SK-N-SH (cell line): ENCODE results near the gene RPH3AL. TPM values are rescaled to one million over a fixed set of nuclear protein-coding genes. Genes with fewer than 3 reads are reported as not detected.
A peak's percentile ranks its signal among the peaks of the same experiment; 100 is the strongest.

Experiments
- CTCF ChIA-PET: fragments of 300-600, 350-600 bp; formaldehyde crosslinking; extraction: SDS; loops from one replicate; lab custom pipeline; 2021; lab: Yijun Ruan, JAX
- POLR2A ChIA-PET: fragments of 350-600 bp; sonication (Branson Sonifier 250); formaldehyde crosslinking; extraction: SDS; loops from one replicate; lab custom pipeline; 2020; ENCODE audit warnings: antibody characterized with exemption, inconsistent platforms; lab: Yijun Ruan, JAX
- DNase-seq: peaks from one replicate; pipeline ENCODE4 v3.0.0; 2012
- H2AFZ ChIP-seq: fragments of 200-600 bp; sonication (generic); 2 replicates; pipeline ENCODE4 v1.8.1; 2016; ENCODE audit warnings: antibody characterized with exemption, mild to moderate bottlenecking, low read depth
- H3F3A ChIP-seq: fragments of 200-600 bp; sonication (generic); replicated peaks from 2 replicates; pipeline ENCODE3; 2016; ENCODE audit warnings: antibody characterized with exemption, mild to moderate bottlenecking; ENCODE audit not compliant: insufficient read depth
- H3K27ac ChIP-seq, 2 experiments: fragments of 200-500 bp in 1 of 2; fragments of 200-600 bp in 1 of 2; sonication (Bioruptor generic) in 1 of 2; sonication (generic), shearing (Covaris generic) in 1 of 2; 2 replicates each; pipeline versions ENCODE4 v1.5.1 to v1.6.1; 2014 to 2016; ENCODE audit warnings: low read depth in 2 of 2, inconsistent platforms in 1 of 2, low read length in 1 of 2, mild to moderate bottlenecking in 1 of 2, mixed read lengths in 1 of 2
- H3K27me3 ChIP-seq: fragments of 200-600 bp; sonication (generic), shearing (Covaris generic); 2 replicates; pipeline ENCODE4 v1.6.1; 2016; ENCODE audit warnings: mixed run types; ENCODE audit not compliant: insufficient read depth
- H3K36me3 ChIP-seq, 2 experiments: fragments of 200-500 bp in 1 of 2; fragments of 200-600 bp in 1 of 2; sonication (Bioruptor generic) in 1 of 2; sonication (generic) in 1 of 2; replicated peaks in 1 of 2; 2 replicates each; pipeline versions ENCODE3 to v1.5.1; 2014 to 2016; ENCODE audit warnings: low read length in 1 of 2, mild to moderate bottlenecking in 1 of 2; ENCODE audit not compliant: insufficient read depth in 2 of 2, control insufficient read depth in 1 of 2
- H3K4me1 ChIP-seq, 2 experiments: fragments of 200-500 bp in 1 of 2; fragments of 200-600 bp in 1 of 2; sonication (Bioruptor generic) in 1 of 2; sonication (generic), shearing (Covaris generic) in 1 of 2; 2 replicates each; pipeline versions ENCODE4 v1.5.1 to v1.6.1; 2014 to 2016; ENCODE audit warnings: low read depth in 1 of 2, low read length in 1 of 2, mixed run types in 1 of 2; ENCODE audit not compliant: insufficient read depth in 2 of 2, control insufficient read depth in 1 of 2
- H3K4me2 ChIP-seq: fragments of 200-600 bp; sonication (generic), shearing (Covaris generic); 2 replicates; pipeline ENCODE4 v1.6.1; 2017; ENCODE audit warnings: mixed run types
- H3K4me3 ChIP-seq, 2 experiments: fragments of 200-500 bp in 1 of 2; fragments of 200-600 bp in 1 of 2; sonication (Bioruptor generic) in 1 of 2; sonication (generic), shearing (Covaris generic) in 1 of 2; 2 replicates each; pipeline versions ENCODE4 v1.5.1 to v1.8.1; 2014 to 2016; ENCODE audit warnings: low read depth in 2 of 2, inconsistent platforms in 1 of 2, low read length in 1 of 2, mild to moderate bottlenecking in 1 of 2, mixed read lengths in 1 of 2, moderate library complexity in 1 of 2
- H3K79me2 ChIP-seq: fragments of 200-600 bp; sonication (generic); 2 replicates; pipeline ENCODE4 v1.8.1; 2017; ENCODE audit warnings: mild to moderate bottlenecking; ENCODE audit not compliant: insufficient read depth
- H3K9ac ChIP-seq: fragments of 200-600 bp; sonication (generic); 2 replicates; pipeline ENCODE4 v1.6.1; 2017; ENCODE audit warnings: mixed run types
- H3K9me2 ChIP-seq: fragments of 200-600 bp; sonication (generic); 2 replicates; pipeline ENCODE4 v1.6.1; 2017; ENCODE audit warnings: mixed run types
- H3K9me3 ChIP-seq: fragments of 200-600 bp; sonication (generic); 2 replicates; pipeline ENCODE4 v1.6.1; 2017; ENCODE audit warnings: mixed run types, mild to moderate bottlenecking, moderate library complexity
- H4K20me1 ChIP-seq: fragments of 200-600 bp; sonication (generic); 2 replicates; pipeline ENCODE4 v1.6.1; 2017; ENCODE audit warnings: mild to moderate bottlenecking, mixed run types; ENCODE audit not compliant: insufficient read depth
- CHD2 ChIP-seq: fragments of 150-350 bp; IDR thresholded peaks from 2 replicates; pipeline ENCODE4 v1.6.1; 2018; ENCODE audit warnings: low read length; ENCODE audit not compliant: partially characterized antibody
- EP300 ChIP-seq, 2 experiments: IDR thresholded peaks; 2 replicates each; pipeline versions ENCODE4 v1.4.0 to v1.6.1; 2012; ENCODE audit warnings: borderline replicate concordance in 1 of 2, low read depth in 1 of 2, low read length in 1 of 2
- FOXJ3 ChIP-seq: sonication (generic); formaldehyde crosslinking; IDR thresholded peaks from 2 replicates; pipeline ENCODE4 v1.5.1; 2020; ENCODE audit warnings: mild to moderate bottlenecking, missing genetic modification reagents
- IRF3 ChIP-seq: fragments of 150-350 bp; IDR thresholded peaks from 2 replicates; pipeline ENCODE4 v1.6.1; 2016; ENCODE audit warnings: mild to moderate bottlenecking, low read depth, low read length
- JUND ChIP-seq: IDR thresholded peaks from 2 replicates; pipeline ENCODE4 v1.4.0; 2012
- MAX ChIP-seq: IDR thresholded peaks from 2 replicates; pipeline ENCODE4 v1.4.0; 2012; ENCODE audit warnings: low read depth
- MEF2A ChIP-seq: IDR thresholded peaks from 2 replicates; pipeline ENCODE4 v1.4.0; 2012; ENCODE audit warnings: low read depth, borderline replicate concordance
- NFIC ChIP-seq: IDR thresholded peaks from 2 replicates; pipeline ENCODE4 v1.4.0; 2012; ENCODE audit warnings: borderline replicate concordance
- RAD21 ChIP-seq: IDR thresholded peaks from 2 replicates; pipeline ENCODE4 v1.6.1; 2012; ENCODE audit warnings: mild to moderate bottlenecking, low read length
- RCOR1 ChIP-seq: fragments of 150-350 bp; IDR thresholded peaks from 2 replicates; pipeline ENCODE4 v1.6.1; 2017; ENCODE audit warnings: antibody characterized with exemption, low read length
- REST ChIP-seq: IDR thresholded peaks from 2 replicates; pipeline ENCODE4 v1.6.1; 2012; ENCODE audit warnings: mild to moderate bottlenecking, low read depth, low read length, moderate library complexity
- SIN3A ChIP-seq: IDR thresholded peaks from 2 replicates; pipeline ENCODE4 v1.6.1; 2012; ENCODE audit warnings: low read depth, mild to moderate bottlenecking, low read length, moderate library complexity, borderline replicate concordance
- SMC3 ChIP-seq: IDR thresholded peaks from 2 replicates; pipeline ENCODE4 v1.6.1; 2012; ENCODE audit warnings: low read depth, low read length, improper control_type of control experiment
- TAF1 ChIP-seq: IDR thresholded peaks from 2 replicates; pipeline ENCODE4 v1.6.1; 2012; ENCODE audit warnings: low read depth, mild to moderate bottlenecking, low read length, moderate library complexity, borderline replicate concordance
- TEAD4 ChIP-seq: IDR thresholded peaks from 2 replicates; pipeline ENCODE4 v1.4.0; 2012; ENCODE audit warnings: mild to moderate bottlenecking, borderline replicate concordance; ENCODE audit not compliant: insufficient read depth
- ZBTB33 ChIP-seq: IDR thresholded peaks from 2 replicates; pipeline ENCODE4 v1.4.0; 2012; ENCODE audit warnings: low read depth, borderline replicate concordance
- WGBS: methylation state at CpG from one replicate; pipeline ENCODE4 v1.1.6; 2017; ENCODE audit warnings: low lambda C conversion rate; 5-methylcytosine and 5-hydroxymethylcytosine counted together
- polyA plus RNA-seq, 3 experiments: library from polyadenylated mRNA; depleted of rRNA; stranded (reverse); fragments of >200 nt; gene quantifications; 2 replicates each; pipeline ENCODE4 v1.2.3, GENCODE V29; 2012
- TF ChIP-seq, protein P1 (sequence below): fragments of 150-350 bp; IDR thresholded peaks from 2 replicates; pipeline ENCODE4 v1.6.1; 2017; ENCODE audit warnings: antibody characterized with exemption, low read length, low read depth, borderline replicate concordance
- TF ChIP-seq, protein P2 (sequence below): IDR thresholded peaks from 2 replicates; pipeline ENCODE4 v1.4.0; 2012; ENCODE audit warnings: low read depth, borderline replicate concordance

The RPH3AL gene
- polyA plus RNA-seq, 1 of the 3 experiments (the other 2 are of a cell fraction): 2.9 TPM

GRCh38 chr17:230395-230770 lies 122.2 kb downstream of the RPH3AL start (continued):
- no peak for TF ChIP-seq IRF3
- TF ChIP-seq TEAD4: no peak
- no peak for TF ChIP-seq RCOR1
- no peak for TF ChIP-seq NFIC
- no peak for TF ChIP-seq EP300 (IDR thresholded peaks at IDR 0.05; ENCODE audit: borderline replicate concordance in 1 of 2, low read depth in 1 of 2, low read length in 1 of 2)

- Histone ChIP-seq H4K20me1 (no peaks in the 10 kb centered on the region), H3K36me3 (no peaks in the 10 kb centered on the region), H3K27ac (no peak overlapping the region), H3K79me2 (no peaks in the 10 kb centered on the region), H3K4me3 (no peak overlapping the region), H3K4me2 (0 out of 2 replicates have a peak overlapping the region, but pooled peaks have one; percentile 26), H3K9me2 (no peaks in the 10 kb centered on the region), H3F3A (no peaks in the 10 kb centered on the region), H3K4me1 (peaks cover 7 to 10% of the 10 kb centered on the region in 2 experiments; a peak in 2 of 4 replicates), H2AFZ (no peak overlapping the region), H3K9me3 (no peaks in the 10 kb centered on the region), H3K9ac (no peak overlapping the region), H3K27me3 (no peaks in the 10 kb centered on the region)
- POLR2A ChIA-PET: no interaction called here
- DNase-seq: no peak
- 58% methylated on average over 15 of the region's 15 CpGs for WGBS
- CTCF ChIA-PET: no interaction called here
- TF ChIP-seq SIN3A (no peak), TEAD4 (no peak), JUND (no peak), FOXJ3 (CRISPR knock-in tag) (no peak), RAD21 (no peak), REST (no peak), EP300 (IDR thresholded peaks at IDR 0.05; ENCODE audit: borderline replicate concordance in 1 of 2, low read depth in 1 of 2, low read length in 1 of 2) (no peak), MEF2A (no peak), TAF1 (no peak), SMC3 (no peak), IRF3 (no peak), CHD2 (no peak), ZBTB33 (no peak), MAX (no peak), RCOR1 (no peak)
- TF ChIP-seq, protein P1, sequence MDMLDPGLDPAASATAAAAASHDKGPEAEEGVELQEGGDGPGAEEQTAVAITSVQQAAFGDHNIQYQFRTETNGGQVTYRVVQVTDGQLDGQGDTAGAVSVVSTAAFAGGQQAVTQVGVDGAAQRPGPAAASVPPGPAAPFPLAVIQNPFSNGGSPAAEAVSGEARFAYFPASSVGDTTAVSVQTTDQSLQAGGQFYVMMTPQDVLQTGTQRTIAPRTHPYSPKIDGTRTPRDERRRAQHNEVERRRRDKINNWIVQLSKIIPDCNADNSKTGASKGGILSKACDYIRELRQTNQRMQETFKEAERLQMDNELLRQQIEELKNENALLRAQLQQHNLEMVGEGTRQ: no peak
- TF ChIP-seq, protein P2, sequence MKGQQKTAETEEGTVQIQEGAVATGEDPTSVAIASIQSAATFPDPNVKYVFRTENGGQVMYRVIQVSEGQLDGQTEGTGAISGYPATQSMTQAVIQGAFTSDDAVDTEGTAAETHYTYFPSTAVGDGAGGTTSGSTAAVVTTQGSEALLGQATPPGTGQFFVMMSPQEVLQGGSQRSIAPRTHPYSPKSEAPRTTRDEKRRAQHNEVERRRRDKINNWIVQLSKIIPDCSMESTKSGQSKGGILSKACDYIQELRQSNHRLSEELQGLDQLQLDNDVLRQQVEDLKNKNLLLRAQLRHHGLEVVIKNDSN: no peak
Observed at GRCh38 chr17:229709-230394, 122.8 kb downstream of the RPH3AL start.
